NCI-H128 (cell line): ENCODE measurements around the gene SPEF2.

Source experiments
- DNase-seq: peaks from one replicate; lab custom pipeline; 2025; ENCODE audit not compliant: unreplicated experiment; lab: John Stamatoyannopoulos, UW

Gene SPEF2

GRCh38 chr5:35780236-35780635 is 162.6 kb downstream of the SPEF2 start:
- DNase-seq = no peak

- DNase-seq = no peak
These were observed 163.6 kb downstream of the SPEF2 start for GRCh38 chr5:35781181-35781790.

GRCh38 chr5:35783551-35783950 is 165.9 kb downstream of the SPEF2 start:
- DNase-seq = no peak

- no peak for DNase-seq
These were observed 168.0 kb downstream of the SPEF2 start for GRCh38 chr5:35785601-35786085.

- DNase-seq = no peak
These were observed 171.1 kb downstream of the SPEF2 start for GRCh38 chr5:35788724-35789123.

GRCh38 chr5:35789732-35790456 is 172.2 kb downstream of the SPEF2 start:
- DNase-seq = no peak

GRCh38 chr5:35790457-35790822 is 172.8 kb downstream of the SPEF2 start:
- DNase-seq = no peak

GRCh38 chr5:35794328-35794619 is 176.6 kb downstream of the SPEF2 start:
- DNase-seq = no peak

- no peak for DNase-seq
These were observed 177.2 kb downstream of the SPEF2 start for GRCh38 chr5:35794684-35795375.

GRCh38 chr5:35799181-35799580 is 181.5 kb downstream of the SPEF2 start:
- DNase-seq = no peak

GRCh38 chr5:35799753-35800152 is 182.1 kb downstream of the SPEF2 start:
- DNase-seq = no peak

- DNase-seq = no peak
These were observed 185.6 kb downstream of the SPEF2 start for GRCh38 chr5:35803191-35803651.

GRCh38 chr5:35804201-35804653 is 186.6 kb downstream of the SPEF2 start:
- no peak for DNase-seq

- DNase-seq = no peak
These were observed 187.2 kb downstream of the SPEF2 start for GRCh38 chr5:35804841-35805240.

GRCh38 chr5:35810601-35811000 is 192.9 kb downstream of the SPEF2 start:
- no peak for DNase-seq

GRCh38 chr5:35811108-35811741 is 193.6 kb downstream of the SPEF2 start:
- DNase-seq = no peak

GRCh38 chr5:35813521-35813920 is 195.9 kb downstream of the SPEF2 start:
- DNase-seq = no peak

- no peak for DNase-seq
These were observed 197.7 kb downstream of the SPEF2 start for GRCh38 chr5:35815089-35815936.

- no peak for DNase-seq
These were observed 199.3 kb downstream of the SPEF2 start for GRCh38 chr5:35816881-35817521.

- no peak for DNase-seq
These were observed 201.4 kb downstream of the SPEF2 start for GRCh38 chr5:35819026-35819425.
